Keratinocyte (primary cell): Measurements from ENCODE around the gene KDM6B.

Source experiments
- EZH2 ChIP-seq: IDR thresholded peaks from one replicate; pipeline ENCODE4 v1.6.1; 2012; ENCODE audit warnings: inconsistent platforms, mild to moderate bottlenecking, low read length, moderate library complexity
- TF ChIP-seq, protein P1 (sequence below), 3 experiments: IDR thresholded peaks in 1 of 3; conservative IDR thresholded peaks in 1 of 3; optimal IDR thresholded peaks in 1 of 3; 2 replicates in 2 of 3; 3 replicates in 1 of 3; pipeline versions ENCODE3 to v1.5.1; 2011; ENCODE audit warnings: low read length in 3 of 3, mild to moderate bottlenecking in 3 of 3, moderate library complexity in 2 of 3, control low read depth in 1 of 3, inconsistent platforms in 1 of 3; ENCODE audit not compliant: insufficient read depth in 2 of 3; ENCODE audit errors: extremely low read depth in 1 of 3

DNA sequence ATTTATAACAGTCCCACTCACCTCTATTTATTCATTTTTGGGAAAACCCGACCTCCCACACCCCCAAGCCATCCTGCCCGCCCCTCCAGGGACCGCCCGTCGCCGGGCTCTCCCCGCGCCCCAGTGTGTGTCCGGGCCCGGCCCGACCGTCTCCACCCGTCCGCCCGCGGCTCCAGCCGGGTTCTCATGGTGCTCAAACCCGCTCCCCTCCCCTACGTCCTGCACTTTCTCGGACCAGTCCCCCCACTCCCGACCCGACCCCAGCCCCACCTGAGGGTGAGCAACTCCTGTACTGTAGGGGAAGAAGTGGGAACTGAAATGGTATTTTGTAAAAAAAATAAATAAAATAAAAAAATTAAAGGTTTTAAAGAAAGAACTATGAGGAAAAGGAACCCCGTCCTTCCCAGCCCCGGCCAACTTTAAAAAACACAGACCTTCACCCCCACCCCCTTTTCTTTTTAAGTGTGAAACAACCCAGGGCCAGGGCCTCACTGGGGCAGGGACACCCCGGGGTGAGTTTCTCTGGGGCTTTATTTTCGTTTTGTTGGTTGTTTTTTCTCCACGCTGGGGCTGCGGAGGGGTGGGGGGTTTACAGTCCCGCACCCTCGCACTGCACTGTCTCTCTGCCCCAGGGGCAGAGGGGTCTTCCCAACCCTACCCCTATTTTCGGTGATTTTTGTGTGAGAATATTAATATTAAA is 20.2 kb downstream of the KDM6B start:
- TF ChIP-seq, protein P1, sequence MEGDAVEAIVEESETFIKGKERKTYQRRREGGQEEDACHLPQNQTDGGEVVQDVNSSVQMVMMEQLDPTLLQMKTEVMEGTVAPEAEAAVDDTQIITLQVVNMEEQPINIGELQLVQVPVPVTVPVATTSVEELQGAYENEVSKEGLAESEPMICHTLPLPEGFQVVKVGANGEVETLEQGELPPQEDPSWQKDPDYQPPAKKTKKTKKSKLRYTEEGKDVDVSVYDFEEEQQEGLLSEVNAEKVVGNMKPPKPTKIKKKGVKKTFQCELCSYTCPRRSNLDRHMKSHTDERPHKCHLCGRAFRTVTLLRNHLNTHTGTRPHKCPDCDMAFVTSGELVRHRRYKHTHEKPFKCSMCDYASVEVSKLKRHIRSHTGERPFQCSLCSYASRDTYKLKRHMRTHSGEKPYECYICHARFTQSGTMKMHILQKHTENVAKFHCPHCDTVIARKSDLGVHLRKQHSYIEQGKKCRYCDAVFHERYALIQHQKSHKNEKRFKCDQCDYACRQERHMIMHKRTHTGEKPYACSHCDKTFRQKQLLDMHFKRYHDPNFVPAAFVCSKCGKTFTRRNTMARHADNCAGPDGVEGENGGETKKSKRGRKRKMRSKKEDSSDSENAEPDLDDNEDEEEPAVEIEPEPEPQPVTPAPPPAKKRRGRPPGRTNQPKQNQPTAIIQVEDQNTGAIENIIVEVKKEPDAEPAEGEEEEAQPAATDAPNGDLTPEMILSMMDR (optimal IDR thresholded peaks at IDR 0.05 in 1 of 3, IDR thresholded peaks at IDR 0.05 in 1 of 3, conservative IDR thresholded peaks at IDR 0.05 in 1 of 3; ENCODE audit: extremely low read depth in 1 of 3, insufficient read depth in 2 of 3, low read length in 3 of 3) = no peak
- no peak for TF ChIP-seq EZH2
